Neural cell (in vitro differentiated cells): ENCODE results near the gene DNAH1.

ENCODE experiments used
- CTCF ChIP-seq: fragments of 450-650 bp; IDR thresholded peaks from 2 replicates; pipeline ENCODE4 v1.5.1; 2014; ENCODE audit warnings: antibody characterized with exemption, mild to moderate bottlenecking, moderate library complexity; ENCODE audit not compliant: poor library complexity, severe bottlenecking
- EZH2 ChIP-seq: fragments of 200-600, 300-800 bp; shearing (Covaris generic), sonication (generic); IDR thresholded peaks from 2 replicates; pipeline ENCODE4 v1.6.1; 2014; ENCODE audit warnings: antibody characterized with exemption, low read length, borderline replicate concordance, mild to moderate bottlenecking; ENCODE audit not compliant: insufficient read depth, poor library complexity, severe bottlenecking
- MXI1 ChIP-seq: fragments of 450-650 bp; conservative IDR thresholded peaks from 2 replicates; pipeline ENCODE4 v1.6.1; 2014; ENCODE audit warnings: antibody characterized with exemption, mild to moderate bottlenecking; ENCODE audit not compliant: poor library complexity, severe bottlenecking

GRCh38 chr3:52381623-52382022, 65.5 kb downstream of the DNAH1 start:
- no peak for TF ChIP-seq CTCF
- TF ChIP-seq MXI1 = no peak
- TF ChIP-seq EZH2 = no peak
